HG02981 (cell line): ENCODE results near the gene CCSER1.

Experiments
- ATAC-seq: cut with Tn5 transposase; IDR thresholded peaks from one replicate; pipeline ENCODE4 v1.9.1; 2021; ENCODE audit warnings: mild to moderate bottlenecking, moderate library complexity; ENCODE audit not compliant: unreplicated experiment

CCSER1 gene

DNA sequence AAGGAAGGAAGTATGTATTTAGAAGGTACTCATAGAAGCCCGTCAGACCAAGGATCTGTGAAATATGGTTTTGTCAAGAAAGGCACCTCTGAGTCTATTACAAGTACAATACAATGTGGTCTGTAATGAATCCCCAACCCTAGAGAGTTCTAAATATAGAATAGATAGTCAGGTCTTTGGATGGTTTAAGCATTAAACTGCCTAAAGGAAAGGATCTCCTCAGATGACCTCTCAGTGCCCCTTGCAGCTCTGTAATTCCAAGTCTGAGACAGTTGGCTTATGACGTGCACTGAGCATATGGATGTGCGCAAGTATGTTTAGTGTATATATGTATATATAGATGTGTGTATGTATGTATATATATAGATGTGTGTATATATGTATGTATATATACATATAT is 62.0 kb downstream of the CCSER1 start:
- ATAC-seq: no peak

GRCh38 chr4:90189946-90190345 is 62.8 kb downstream of the CCSER1 start:
- ATAC-seq: no peak

- no peak for ATAC-seq
Measured at GRCh38 chr4:90190525-90190924, 63.3 kb downstream of the CCSER1 start.

- ATAC-seq: no peak
Measured at GRCh38 chr4:90198086-90198847, 71.1 kb downstream of the CCSER1 start.

GRCh38 chr4:90207887-90208454 is 80.8 kb downstream of the CCSER1 start:
- ATAC-seq: no peak

DNA sequence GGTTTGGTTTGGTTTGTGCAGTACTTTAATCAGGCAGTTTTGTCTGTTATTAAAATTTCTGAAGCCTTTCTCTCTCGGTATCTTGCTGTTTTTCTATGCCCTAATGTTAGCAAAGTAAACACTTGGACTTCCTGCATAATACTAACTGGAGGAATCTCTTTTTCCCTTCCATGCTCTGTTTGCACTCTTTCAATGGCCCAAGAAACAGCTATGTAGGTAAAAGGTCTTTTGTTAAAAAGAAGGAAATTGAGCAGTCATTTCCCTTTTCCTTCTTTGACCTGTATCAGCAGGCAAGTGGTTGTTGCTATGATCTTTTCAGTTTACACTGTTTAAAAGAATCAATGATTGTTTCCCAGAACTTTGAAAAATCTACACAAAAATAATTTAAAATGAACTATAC is 82.7 kb downstream of the CCSER1 start:
- no peak for ATAC-seq

DNA sequence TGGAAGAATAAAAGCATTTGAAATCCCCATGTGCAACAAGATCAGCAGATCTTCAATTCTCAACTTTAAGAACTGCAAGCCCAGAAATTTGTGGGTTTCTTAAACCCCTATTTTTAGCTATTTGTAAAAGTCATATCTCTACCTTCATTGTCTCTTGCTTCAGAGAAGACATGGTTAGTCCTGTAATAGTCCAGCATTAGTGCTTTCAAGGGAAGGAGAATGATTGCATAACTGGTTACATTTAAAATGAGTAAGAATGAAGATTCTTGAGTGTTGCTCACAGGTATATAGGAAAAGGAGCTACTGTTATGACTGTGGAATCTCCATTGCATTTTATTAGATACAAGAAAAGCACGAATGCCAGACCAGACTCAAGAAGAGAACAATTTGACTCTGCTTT is 84.0 kb downstream of the CCSER1 start:
- ATAC-seq: no peak

- no peak for ATAC-seq
Measured at GRCh38 chr4:90215286-90215685, 88.1 kb downstream of the CCSER1 start.

GRCh38 chr4:90219822-90220221 is 92.6 kb downstream of the CCSER1 start:
- peak; percentile 46 for ATAC-seq

- no peak for ATAC-seq
Measured at GRCh38 chr4:90220459-90220858, 93.3 kb downstream of the CCSER1 start.

DNA sequence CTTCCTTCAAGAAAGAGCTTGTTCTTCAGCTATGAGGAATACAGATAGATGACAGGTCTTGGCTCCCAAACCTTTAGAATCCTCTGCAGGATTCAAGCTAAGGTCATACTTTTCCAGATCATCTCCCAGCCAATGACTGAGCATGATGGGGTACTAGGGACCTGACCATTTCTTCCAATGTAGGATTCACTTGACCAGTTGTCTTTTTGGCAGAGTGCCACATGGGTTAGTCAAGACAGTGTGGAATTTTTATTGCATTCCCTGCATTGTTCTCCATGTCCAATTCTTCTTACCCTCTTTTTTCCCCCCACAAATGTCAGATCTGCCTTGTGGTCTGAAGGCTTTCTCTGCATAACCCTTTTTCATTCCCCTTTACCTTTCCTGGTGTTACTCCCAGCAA is 99.5 kb downstream of the CCSER1 start:
- ATAC-seq: no peak

GRCh38 chr4:90227177-90227576 is 100.0 kb downstream of the CCSER1 start:
- no peak for ATAC-seq

DNA sequence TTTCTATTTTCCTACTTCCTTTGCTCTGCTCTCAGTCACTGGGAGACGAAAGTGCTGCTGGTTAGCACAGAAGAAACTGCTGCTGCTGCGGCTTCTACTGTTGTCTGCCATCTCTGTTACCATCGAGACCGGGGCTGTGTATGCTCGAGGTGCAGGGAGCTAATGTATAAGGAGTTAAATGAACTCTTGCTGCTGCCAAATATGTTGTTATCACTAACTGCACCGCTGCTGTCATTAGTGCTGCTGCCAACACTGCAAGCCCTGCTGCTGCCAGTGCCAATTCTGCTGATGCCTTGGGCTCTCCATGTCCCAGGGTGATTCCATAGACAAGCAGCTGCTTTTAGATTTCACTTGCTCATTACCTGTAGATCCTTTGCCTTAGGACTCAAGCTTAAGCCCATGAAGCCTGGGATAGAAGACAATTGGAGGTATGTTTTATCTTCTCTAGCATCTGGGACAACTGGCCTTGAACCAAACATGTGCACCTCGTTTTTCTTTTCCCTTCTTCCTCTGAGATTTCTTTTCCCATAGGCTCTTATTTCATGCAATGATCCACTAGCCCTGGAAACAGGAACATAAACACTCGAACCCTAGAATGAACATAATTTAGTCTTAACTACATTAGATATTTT is 107.8 kb downstream of the CCSER1 start:
- ATAC-seq: no peak

DNA sequence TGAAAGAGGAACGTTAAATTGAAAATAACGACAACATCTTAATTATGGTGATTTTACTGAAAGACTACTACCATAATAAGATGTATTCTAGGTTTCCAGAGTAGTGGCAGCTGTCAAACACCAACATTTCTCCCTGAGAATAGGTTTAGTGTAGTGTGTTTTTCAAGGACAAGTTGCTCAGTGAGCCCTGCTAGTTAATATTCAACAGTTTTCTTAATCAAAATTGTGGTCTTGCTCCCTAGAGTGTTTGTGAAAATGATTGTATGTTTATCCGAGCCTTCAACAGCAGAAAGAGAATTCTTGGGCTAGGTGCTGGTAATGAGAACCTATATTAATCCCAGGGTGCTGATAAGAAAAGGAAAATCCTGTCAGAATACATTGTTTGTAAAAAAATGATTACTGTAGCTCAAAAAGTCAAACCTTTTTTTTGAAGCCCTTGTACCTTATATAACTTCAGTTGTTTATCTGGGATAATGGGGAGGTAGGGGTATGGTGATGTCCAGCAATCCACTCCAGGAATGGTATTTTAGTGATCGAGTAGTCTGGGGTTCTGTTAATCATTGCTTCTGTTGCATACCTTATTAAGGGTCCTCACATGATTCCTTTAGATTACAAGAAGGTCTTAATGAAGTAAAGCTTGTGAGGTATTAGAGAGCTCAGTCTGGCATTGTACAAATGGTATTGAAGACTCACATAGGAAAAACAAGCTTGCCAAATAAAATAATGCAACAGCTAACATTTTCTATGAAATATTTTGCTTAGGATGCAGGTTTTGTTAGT is 110.7 kb downstream of the CCSER1 start:
- no peak for ATAC-seq

DNA sequence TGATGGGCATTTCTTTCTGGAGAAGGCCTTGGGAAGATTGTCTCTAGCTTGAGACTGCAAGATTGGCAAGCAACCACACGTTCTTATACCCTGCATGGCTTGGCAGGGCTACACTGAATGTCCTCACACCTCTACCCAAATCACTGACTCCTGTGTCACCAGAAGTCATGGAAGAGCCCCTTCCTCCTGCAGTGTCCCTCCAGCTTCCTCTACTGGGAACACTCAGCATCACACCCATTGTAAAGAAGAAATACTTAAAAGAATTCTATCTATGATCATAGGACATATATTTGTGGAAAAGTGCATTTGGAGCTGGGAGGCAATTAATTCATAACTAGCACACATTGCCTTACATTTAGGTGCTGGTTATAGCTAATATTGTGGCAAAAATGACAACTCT is 113.1 kb downstream of the CCSER1 start:
- no peak for ATAC-seq

DNA sequence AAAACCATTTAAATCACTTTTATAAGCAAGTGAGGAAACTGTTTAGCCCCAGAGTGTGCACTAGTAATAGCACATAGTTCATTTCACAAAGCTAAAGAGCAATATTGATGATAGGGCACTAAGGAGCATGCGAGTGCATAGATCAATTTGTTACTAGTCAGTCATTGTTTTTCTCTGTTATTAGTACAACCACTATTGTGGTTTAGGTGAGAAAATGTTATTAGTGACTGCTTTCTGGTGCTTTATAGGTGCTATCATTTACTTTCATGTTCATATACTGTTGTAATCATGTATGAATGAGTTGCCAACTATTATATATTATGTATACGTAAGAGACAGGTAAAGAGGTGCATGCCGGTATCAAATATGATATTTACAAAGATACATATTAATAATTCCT is 113.8 kb downstream of the CCSER1 start:
- no peak for ATAC-seq

- ATAC-seq: no peak
Measured at GRCh38 chr4:90245837-90246236, 118.6 kb downstream of the CCSER1 start.

DNA sequence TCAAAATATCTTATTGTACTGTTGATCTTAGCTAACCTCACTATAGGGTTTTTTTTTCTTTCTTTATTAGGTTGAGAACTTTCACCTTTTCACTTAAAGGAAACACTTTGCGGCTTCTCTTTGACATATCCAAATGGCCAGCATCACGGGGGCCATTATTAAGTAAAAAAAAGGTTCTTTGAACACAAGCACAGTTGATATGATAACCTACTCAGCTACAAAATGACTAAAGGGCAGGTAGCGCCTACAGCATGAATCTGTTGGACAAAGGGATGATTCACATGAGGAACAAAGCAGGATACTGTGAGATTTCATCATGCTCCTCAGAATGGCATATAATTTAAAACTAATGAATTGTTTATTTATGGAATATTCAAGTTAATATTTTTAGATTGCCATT is 119.6 kb downstream of the CCSER1 start:
- ATAC-seq: no peak

DNA sequence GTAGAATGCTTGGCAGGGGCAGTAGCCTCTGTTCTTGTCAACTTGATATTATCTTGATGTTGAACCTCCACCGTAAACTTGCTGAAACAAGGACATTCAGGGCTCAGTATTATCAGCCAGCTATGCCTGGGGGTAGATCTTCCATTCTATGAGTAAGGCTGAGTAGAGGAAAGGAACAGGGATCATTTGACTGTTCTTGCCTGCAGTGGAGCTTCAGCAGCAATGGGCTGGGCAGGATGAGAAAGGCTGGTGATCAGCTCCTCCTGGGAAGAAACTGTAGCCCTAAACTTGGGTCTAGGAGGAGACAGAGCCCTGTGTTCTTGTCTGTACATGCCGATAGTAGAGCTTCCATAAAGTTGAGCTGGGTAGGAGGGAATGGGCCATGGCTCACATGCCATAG is 127.2 kb downstream of the CCSER1 start:
- ATAC-seq: no peak

- ATAC-seq: no peak
Measured at GRCh38 chr4:90274175-90274574, 147.0 kb downstream of the CCSER1 start.

- ATAC-seq: no peak
Measured at GRCh38 chr4:90280954-90281353, 153.8 kb downstream of the CCSER1 start.
